GM21367 (cell line): ENCODE data around the gene SLCO4A1.

ENCODE experiments used
- ATAC-seq: cut with Tn5 transposase; IDR thresholded peaks from one replicate; pipeline ENCODE4 v1.9.1; 2021; ENCODE audit not compliant: unreplicated experiment

The SLCO4A1 gene

DNA sequence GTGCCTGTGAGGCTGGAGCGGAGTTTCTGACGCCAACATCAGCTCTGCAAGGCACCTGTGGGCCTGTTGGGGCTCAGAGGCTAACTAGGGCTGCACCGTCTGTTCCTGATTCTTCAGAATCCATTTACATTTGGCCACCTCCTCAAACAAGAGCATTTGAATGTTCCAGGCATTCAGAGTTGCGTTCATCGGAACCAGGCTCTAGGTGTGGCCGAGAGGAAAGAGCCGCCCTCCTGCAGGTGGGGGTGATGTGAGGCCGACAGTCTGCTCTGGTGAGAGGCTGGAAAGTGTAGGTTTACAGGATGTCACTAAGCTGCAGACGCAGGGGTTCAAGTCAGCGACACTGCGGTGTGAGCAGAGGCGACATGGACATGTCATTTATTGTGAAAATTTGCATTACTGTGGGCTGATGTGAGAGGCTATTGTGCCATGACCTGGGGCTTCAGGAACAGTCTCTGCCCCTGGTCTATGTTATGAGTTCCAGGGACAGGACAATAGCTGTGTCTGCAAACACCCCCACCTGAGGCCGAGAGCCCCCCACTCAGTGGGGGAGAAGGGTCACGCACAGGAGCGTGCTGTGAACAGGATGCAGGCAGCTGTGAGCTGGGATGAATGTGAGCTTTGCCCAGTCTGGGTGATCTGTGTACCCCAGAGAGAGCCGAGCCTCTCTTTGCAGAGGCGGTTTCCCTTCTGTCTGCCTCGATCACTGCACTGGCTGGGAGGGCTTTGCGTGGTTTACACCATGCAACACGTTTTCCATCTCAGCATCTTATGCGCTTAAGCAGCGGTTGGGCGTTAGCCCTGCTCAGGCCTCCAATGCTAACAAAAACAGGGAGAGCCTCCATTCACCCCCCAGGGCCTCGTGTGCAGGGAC, 21.1 kb downstream of the SLCO4A1 start:
- ATAC-seq: no peak

DNA sequence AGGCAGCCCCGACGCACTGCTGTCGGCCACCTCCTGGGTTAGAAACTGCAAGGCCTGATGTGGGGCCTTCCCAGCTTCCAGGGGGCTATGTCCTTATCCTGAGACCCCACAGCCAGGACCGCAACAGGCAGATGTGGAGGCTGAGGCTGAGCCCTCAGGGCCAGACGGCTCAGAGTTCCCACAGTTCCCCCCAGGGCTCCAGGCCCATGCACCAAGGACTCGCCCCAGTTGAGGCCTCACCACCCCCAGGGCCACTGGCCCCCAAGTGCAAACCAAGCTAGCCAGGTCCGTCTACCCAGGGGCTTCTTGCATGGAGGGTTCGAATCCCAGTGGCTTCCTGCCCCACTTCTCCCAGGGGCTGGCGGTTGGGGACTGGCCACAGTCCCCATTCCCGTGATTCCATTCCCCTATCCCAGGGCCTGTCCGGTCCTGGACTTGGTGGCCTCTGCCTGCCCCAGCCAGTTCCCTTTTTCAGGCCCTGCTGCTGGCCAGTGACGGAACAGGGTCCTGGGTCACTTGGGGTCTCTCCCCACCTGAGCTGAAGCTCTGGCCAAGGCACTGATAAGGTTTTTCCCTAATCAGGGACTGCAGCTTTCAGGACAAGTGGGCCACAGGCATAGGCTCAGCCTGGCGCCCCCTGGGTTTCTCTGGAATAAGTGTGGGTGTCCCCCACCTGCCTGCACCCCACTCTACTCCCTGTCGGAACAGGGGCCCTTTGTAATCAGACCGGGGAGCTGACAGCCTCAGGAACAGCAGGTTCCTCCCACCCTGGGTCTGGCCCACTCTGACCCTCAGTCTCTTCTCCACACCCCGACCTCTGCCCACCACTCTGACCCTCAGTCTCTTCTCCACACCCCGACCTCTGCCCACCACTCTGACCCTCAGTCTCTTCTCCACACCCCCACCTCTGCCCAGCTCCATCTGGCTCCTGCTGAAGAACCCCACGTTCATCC, 22.0 kb downstream of the SLCO4A1 start:
- no peak for ATAC-seq

DNA sequence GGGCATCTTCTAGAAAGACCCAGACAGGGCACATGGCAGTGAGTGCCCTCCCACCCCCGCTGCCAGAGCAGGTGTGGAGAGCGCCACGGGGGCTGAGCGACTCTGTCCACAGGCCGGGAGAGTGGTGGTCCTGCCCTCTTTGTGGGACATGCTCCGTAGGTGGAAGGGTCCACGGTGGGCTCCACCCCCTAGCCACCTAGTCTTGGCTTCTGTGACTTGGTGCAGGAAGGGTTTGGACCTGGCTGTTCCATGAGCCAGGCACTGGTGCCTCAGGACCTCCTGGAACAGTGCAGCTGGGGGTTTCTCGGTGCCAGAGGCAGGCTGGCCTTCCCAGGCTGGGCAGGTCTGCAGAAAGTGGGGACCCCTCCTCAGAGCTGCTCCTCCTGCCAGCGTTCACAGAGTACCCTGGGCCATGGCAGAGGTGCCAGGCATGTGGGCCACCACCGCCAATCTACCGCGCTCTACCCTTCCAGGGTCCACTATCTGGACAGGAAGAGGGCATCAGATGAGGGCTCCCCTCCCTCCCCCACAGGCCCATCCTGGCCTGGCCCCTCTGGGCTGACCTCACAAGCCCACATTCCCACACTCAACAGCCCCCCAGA, 23.0 kb downstream of the SLCO4A1 start:
- ATAC-seq: no peak

DNA sequence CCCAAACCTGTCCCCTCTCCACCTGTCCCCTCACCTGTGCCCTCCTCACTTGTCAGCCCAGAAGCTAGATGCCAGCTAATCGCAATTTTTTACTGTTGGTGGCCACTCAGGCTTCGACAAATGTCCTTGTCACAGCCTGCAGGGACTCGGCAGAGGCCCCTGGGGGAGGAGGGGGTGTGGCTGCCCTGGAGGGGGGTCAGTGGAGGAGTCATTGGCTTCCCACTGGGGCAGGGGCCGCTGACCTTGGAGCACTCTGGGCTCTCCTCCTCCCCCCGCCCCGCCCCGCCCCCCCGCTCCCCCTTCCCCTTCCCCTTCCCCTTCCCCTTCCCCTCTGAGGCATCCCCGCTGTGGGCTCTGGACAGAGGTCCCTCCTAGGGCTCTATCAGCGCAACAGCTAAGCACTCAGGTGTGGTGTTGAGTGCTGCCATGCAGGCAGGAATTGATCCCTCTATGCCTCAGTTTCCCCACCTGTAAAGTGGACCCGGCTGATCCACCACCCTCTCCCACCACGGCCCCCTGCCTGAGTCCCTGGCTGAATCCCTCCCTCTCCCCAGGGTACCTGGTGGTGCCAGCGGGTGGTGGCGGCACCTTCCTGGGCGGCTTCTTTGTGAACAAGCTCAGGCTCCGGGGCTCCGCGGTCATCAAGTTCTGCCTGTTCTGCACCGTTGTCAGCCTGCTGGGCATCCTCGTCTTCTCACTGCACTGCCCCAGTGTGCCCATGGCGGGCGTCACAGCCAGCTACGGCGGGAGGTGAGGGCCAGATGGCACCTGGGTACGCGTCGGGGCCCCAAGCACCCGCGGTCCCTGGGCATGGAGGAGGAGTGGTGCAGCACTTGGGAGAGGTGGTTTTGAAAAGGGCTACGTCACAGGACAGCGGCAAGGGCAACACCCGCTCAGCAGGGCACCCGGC, 23.8 kb downstream of the SLCO4A1 start:
- ATAC-seq: no peak

DNA sequence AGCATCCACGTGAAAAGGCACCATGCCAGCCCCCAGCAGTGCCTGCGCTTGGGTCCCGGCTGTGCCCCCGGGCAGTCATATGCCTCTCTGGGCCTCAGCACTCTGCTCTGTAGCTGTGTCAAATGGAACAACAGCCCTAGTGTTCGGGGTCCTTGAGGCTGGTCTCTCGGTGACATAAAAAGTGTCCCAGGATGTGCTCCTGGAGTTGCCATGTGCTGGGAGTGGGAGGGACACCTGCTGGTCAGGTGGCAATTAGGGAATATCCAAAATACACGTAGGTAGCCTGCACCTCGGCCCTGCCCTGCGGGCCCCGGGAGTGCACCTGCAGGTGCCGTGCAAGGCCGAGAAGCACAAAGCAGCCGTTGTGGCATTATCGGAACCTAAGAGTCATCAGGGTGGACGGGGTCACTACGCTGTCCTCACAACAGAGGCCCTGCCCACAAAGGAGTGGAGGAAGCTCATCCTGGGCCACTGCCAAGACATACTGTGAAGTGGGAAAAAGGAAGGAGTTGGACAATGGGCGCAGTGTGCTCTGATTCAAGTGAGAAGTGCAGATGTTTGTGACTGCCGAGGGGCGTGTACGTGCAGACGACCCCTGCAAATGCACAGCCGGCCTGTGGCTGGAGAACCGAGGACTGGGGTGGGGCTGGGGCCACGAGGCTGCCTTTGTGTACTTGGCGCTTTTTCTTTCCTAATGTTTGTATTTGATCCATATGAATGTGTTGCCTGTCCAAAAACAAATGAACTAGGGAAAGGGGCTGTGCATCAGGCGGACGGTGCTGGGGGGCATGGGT, 24.6 kb downstream of the SLCO4A1 start:
- no peak for ATAC-seq

DNA sequence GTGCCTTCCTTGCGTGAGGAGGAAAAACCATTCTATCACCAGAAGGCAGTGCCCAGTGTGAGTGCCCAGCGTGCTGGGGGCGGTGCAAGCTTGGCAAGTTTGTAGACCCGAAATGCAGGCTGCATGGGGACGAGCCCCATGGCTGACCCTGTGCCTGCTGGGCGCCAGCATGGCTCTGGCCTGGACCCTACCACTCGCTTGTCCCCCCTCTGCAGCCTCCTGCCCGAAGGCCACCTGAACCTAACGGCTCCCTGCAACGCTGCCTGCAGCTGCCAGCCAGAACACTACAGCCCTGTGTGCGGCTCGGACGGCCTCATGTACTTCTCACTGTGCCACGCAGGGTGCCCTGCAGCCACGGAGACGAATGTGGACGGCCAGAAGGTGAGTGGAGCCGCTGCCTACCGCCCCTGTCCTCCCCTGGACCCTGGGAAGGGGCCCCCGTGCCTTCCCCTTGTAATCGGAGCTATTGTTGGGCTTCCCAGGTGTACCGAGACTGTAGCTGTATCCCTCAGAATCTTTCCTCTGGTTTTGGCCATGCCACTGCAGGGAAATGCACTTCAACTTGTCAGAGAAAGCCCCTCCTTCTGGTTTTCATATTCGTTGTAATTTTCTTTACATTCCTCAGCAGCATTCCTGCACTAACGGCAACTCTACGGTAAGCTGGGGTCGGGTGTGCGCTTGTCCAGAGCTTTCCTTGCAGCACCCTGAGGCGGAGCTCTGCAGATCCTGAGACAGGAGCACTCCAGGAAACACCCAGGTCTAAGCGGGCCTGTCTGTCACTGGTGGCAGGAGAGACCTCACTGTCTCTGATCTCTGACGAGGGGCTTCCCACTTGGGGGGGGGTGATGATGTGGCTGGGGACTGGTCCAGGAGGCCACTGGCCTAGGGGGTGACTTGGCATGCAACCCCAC, 25.5 kb downstream of the SLCO4A1 start:
- no peak for ATAC-seq

DNA sequence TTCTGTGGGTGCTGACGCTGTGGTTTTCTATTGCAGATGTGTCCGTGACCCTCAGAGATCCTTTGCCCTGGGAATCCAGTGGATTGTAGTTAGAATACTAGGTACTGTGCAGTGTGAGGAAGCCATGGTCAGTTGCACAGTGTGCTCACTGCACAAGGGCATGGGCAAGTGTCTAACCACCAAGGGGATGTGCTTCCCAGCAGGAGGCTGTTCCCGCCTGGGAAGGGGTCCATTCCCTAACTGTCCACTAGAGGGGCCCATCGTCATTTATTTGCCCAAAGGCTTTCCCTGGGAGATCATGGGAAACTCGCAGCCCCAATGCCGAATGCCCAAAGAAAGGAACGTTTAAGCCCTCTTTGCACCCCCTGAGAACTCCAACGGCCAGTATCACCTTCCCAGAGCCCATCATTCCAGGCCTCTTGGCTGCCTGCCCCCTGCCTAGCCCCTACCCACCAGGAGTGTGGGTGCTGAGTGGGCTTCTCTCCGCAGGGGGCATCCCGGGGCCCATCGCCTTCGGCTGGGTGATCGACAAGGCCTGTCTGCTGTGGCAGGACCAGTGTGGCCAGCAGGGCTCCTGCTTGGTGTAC, 26.2 kb downstream of the SLCO4A1 start:
- no peak for ATAC-seq

DNA sequence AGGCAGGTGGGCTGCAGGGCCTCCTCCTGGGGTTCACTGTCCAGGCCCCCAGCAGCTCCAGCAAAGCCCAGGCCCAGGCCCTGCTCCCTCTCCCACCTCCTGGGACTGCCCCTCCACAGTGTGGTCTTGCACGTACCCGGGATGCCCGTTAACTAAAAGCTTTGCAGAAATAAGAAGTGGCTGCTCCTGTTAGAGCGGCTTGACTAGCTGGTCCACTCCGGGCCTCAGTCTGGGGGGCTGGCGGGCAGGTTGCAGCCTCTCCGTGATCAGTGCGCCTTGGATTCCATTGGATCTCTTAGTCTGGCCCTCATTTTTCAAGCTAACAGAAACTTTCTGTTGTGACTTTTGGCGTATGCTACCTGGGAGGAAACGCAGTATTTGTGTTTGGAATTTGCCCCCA, 26.9 kb downstream of the SLCO4A1 start:
- ATAC-seq: no peak

DNA sequence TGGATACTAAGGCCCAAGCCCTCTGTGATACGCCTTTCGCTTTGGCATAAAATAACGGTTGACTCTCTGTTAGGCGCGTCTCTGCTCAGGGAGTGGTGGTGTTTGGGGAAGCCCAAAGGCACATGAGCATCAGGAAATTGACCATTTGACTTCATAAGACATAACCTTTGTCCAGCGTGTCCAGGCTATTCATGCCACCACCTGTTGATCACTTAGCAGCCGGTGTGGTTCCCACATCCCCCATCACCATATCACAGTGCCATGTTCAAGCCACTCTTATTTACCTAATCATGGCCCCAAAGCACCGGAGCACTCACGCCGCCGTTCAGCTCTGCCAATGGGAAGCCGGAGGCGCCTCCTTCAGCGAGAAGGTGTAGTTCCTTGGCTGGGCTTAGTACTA, 27.9 kb downstream of the SLCO4A1 start:
- no peak for ATAC-seq

DNA sequence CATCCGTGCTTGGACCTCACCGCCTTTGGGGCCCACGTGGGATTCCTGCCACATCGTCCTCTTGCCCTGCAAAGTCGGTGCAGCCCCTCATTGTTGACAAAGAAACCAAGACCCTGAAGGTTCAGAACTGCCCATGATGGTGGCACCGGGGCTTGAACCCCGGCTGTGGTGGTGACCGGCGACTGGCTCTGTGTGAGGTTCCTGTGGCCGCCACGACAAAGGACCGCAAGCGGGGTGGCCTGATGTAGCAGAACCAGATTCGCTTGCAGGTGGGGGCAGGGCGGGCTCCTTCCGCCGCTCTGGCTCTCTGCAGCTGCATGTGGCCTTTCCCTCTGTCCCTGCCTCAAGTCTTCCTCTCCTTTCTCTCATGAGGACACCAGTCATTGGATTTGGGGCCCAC, 28.7 kb downstream of the SLCO4A1 start:
- ATAC-seq: no peak

DNA sequence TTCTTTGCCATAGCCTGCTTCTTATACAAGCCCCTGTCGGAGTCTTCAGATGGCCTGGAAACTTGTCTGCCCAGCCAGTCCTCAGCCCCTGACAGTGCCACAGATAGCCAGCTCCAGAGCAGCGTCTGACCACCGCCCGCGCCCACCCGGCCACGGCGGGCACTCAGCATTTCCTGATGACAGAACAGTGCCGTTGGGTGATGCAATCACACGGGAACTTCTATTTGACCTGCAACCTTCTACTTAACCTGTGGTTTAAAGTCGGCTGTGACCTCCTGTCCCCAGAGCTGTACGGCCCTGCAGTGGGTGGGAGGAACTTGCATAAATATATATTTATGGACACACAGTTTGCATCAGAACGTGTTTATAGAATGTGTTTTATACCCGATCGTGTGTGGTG, 29.5 kb downstream of the SLCO4A1 start:
- no peak for ATAC-seq

DNA sequence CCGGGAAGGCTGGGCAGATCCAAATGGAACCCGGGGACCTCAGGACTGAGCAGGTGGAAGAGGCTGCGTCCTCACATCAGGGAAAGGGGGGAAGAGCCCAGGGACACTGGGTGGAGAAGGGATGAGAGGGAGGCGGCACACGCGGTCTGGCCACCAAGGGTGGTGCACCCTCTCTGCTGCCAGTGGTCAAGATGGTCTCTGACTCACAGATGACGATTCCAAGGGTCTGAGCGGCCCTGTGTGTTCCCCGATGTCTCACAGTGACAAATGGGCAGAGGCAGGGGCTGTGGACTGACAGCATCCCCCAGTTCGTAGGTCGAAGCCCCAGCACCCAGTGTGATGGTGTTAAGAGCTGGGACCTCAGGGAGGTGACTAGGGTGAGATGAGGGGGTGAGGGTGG, 32.1 kb downstream of the SLCO4A1 start:
- ATAC-seq: no peak

DNA sequence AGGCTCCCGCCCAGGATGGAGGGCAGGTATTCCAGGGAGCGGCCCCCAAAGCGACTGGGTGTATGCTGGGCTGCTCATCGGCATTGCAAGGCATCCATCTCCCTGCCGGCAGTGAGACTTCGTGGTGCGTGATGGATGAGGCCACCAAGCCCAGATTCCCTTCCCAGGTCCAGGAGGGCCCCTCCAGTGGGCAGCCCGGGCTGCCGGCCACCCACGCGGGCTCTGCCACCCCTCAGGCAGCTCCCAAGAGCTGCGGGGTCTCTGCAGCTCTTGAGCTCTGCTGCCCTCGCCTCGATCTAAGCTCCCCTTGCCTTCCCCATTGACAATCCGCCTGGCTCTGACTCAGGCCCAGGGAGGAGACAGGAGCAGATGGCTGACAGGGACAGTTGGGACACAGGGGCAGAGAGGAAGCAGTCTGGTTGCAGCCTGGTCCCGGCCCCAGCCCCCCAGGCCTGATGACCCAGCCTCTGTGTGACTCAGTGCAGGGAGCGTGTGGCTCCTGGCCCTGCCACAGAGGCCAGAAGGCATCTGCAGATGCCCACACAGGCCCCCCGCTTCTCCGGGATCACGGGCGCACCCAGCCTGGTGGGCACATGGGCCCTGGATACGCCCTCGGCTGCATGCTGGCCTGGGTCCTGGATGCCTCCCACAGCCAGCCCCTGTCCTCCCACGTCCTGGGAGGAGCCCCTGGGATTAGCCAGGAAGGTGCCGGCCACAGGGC, 33.0 kb downstream of the SLCO4A1 start:
- ATAC-seq: no peak

DNA sequence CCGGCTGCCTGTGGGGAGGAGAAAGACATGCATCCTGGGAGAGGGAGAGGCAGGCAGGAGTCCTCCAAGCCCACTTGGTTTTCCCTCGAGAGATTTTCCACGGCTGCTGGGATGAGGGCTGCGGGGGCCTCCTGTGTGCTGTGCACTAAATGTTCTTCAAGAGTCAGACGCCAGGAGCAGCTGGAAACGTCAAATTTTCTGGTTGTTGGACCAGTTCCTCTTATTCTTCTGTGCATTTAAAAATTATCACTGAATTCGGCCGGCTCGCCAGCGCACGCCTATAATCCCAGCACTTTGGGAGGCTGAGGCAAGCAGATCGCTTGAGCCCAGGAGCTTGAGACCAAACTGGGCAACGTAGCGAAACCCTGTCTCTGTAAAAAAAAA, 33.6 kb downstream of the SLCO4A1 start:
- no peak for ATAC-seq

DNA sequence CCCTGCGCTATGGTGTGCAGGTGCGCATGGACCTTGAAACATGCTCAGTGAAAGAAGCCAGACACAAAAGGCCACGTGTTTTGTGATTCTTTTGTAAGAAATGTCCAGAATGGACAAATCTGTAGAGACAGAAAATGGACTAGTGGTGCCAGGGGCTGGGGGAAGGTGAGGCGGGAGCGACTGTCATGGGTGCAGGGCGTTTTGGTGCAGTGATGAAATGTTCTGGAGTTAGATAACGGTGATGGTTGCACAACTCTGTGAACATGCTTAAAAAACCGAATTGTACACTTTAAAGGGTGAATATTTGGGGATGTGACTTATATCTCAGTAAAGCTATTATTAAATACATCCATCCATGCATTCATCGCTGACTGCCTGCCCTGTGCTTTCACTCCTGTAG, 34.7 kb downstream of the SLCO4A1 start:
- no peak for ATAC-seq

DNA sequence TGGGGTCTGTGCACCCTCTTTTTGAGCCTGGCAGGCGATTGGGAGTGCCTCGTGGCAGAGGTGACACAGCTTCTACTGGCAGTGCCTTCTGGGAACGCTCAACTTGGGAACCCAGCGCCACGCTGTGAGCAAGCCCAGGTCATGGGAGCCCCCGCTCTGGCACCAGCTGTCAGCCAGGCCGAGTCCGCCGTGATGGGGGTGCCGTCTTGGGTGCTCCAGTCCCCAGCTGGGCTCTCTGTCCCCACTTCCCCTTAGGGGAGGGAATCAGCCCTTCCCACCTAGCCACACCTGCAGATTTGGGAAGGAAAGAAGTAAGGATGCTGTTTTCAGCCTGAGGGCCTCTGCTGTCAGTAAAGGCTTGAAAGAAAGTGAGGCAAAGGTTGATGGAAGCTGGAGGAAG, 35.4 kb downstream of the SLCO4A1 start:
- no peak for ATAC-seq

DNA sequence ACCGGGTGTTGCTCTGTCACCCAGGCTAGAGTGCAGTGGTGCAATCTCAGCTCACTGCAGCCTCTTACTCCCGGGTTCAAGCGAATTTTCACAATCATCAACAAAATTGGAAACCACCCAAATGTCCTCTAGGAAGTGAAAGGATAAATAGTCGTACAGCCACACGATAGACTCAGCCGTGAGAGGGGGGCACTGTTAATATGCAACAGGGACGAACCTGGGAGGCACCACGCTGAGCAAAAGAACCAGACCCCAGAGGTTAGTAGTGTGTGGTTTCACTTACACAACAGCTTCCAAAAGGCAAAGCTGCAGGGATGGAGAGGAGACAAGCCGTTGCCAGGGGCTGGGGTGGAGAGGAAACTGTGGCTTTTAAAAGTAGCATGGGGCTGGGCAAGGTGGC, 36.2 kb downstream of the SLCO4A1 start:
- no peak for ATAC-seq
